ENCODE data around the gene RDM1. TPM values are rescaled to one million over a fixed set of nuclear protein-coding genes. Genes with fewer than 3 reads are reported as not detected.

The RDM1 gene
- total RNA-seq, 1 experiment from 2014 or later = 11.7 TPM

- ChIA-PET POLR2A (no interaction called here), CTCF (interaction anchor here (0.9 kb wide), 1 partner anchor 107 kb away, joined by 3 read pairs; no protein-coding TSS in a partner anchor), RAD21 (ENCODE audit: low non-redundant PET in 1 of 2, low total read pairs in 2 of 2, uncharacterized antibody in 2 of 2, unreplicated experiment in 2 of 2) (no interaction called here)
- H3K27me3 ChIP-seq (ENCODE audit: insufficient read depth, low read length) = no peaks in the 10 kb centered on the region
- H3K4me2 ChIP-seq (ENCODE audit: low read length) = no peak overlapping the region
- TF ChIP-seq, protein P1, sequence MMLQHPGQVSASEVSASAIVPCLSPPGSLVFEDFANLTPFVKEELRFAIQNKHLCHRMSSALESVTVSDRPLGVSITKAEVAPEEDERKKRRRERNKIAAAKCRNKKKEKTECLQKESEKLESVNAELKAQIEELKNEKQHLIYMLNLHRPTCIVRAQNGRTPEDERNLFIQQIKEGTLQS (IDR thresholded peaks at IDR 0.05) = no peak
- TF ChIP-seq, protein P2, sequence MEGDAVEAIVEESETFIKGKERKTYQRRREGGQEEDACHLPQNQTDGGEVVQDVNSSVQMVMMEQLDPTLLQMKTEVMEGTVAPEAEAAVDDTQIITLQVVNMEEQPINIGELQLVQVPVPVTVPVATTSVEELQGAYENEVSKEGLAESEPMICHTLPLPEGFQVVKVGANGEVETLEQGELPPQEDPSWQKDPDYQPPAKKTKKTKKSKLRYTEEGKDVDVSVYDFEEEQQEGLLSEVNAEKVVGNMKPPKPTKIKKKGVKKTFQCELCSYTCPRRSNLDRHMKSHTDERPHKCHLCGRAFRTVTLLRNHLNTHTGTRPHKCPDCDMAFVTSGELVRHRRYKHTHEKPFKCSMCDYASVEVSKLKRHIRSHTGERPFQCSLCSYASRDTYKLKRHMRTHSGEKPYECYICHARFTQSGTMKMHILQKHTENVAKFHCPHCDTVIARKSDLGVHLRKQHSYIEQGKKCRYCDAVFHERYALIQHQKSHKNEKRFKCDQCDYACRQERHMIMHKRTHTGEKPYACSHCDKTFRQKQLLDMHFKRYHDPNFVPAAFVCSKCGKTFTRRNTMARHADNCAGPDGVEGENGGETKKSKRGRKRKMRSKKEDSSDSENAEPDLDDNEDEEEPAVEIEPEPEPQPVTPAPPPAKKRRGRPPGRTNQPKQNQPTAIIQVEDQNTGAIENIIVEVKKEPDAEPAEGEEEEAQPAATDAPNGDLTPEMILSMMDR (IDR thresholded peaks at IDR 0.05 in 2 of 3, conservative IDR thresholded peaks at IDR 0.05 in 1 of 3; ENCODE audit: borderline replicate concordance in 1 of 3, insufficient read depth in 1 of 3, low read depth in 2 of 3, low read length in 2 of 3) = 0 out of 6 replicates have a peak, but pooled peaks of 1 of the 3 experiments have one; percentile 2
- peaks cover 0 to 2% of the 10 kb centered on the region in 2 experiments; a peak in 2 of 4 replicates for H3K4me1 ChIP-seq (ENCODE audit: control insufficient read depth in 1 of 2, insufficient read depth in 2 of 2, low read length in 2 of 2)
- peak; percentile 57; the same call in 1 of the 2 replicates for ATAC-seq
- no peak overlapping the region for H3K9ac ChIP-seq (ENCODE audit: low read length)
- H3K9me3 ChIP-seq (ENCODE audit: control insufficient read depth in 1 of 2, insufficient read depth in 1 of 2, low read depth in 1 of 2, low read length in 2 of 2) = no peaks in the 10 kb centered on the region
- no peak for DNase-seq (ENCODE audit: low read depth, low spot score)
- no peaks in the 10 kb centered on the region for H4K20me1 ChIP-seq (ENCODE audit: insufficient read depth)
- no peak overlapping the region for H2AFZ ChIP-seq (ENCODE audit: low read depth, low read length, poor library complexity, severe bottlenecking)
- H3K27ac ChIP-seq (ENCODE audit: low read depth, low read length) = no peak overlapping the region
- H3K4me3 ChIP-seq (replicated peaks in 1 of 2; ENCODE audit: low read depth in 1 of 2, low read length in 2 of 2) = no peak overlapping the region
- H3K36me3 ChIP-seq (ENCODE audit: control insufficient read depth in 1 of 2, insufficient read depth in 2 of 2, low read length in 2 of 2) = no peaks in the 10 kb centered on the region
- no peaks in the 10 kb centered on the region for H3K9me2 ChIP-seq (ENCODE audit: insufficient read depth)
- no peaks in the 10 kb centered on the region for H3K79me2 ChIP-seq (ENCODE audit: insufficient read depth, low read length)
- intact Hi-C loops (cut with micrococcal nuclease) = no loop called here
- no TSS peak for BruUV-seq (replicated peaks)
Observed at GRCh38 chr17:35870906-35871819, 59.4 kb downstream of the RDM1 start.

DNA sequence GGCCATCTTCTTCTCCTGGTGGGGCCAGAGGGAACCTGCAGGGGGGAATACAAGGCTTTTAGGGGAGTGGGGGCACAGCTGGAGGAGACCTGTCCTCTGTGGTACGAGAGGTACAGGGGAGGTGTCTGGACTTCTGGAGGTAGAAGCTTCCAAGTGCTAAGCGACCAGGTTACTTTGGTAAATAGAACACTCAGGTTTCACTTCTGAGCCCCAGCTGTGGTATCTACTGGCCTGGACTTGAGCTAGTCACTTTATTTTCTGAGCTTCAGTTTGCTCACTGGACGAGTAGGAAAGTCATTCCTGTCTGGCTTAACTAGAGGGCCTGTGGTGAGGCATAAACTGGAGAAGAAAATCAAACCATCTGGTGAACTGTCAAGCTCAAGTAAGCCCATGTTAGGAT, 61.8 kb downstream of the RDM1 start, which contains the start of gene HEATR9:
Gene HEATR9, minus strand, starts transcription at position 155 of the 400 bp plus-strand sequence. Its CDS starts 149 bp downstream, at position 6.
- H3K27me3 ChIP-seq (ENCODE audit: insufficient read depth, low read length) = no peaks in the 10 kb centered on the region
- H3K9me2 ChIP-seq (ENCODE audit: insufficient read depth) = no peaks in the 10 kb centered on the region
- BruUV-seq (replicated peaks) = no TSS peak
- H3K9ac ChIP-seq (ENCODE audit: low read length) = no peak within 1 kb of the TSS
- peaks cover 2 to 7% of the 10 kb centered on the region in 2 experiments; a peak in 3 of 4 replicates for H3K4me1 ChIP-seq (ENCODE audit: control insufficient read depth in 1 of 2, insufficient read depth in 2 of 2, low read length in 2 of 2)
- no peaks in the 10 kb centered on the region for H3K36me3 ChIP-seq (ENCODE audit: control insufficient read depth in 1 of 2, insufficient read depth in 2 of 2, low read length in 2 of 2)
- DNase-seq (ENCODE audit: low read depth, low spot score) = no peak
- no peak within 1 kb of the TSS for H2AFZ ChIP-seq (ENCODE audit: low read depth, low read length, poor library complexity, severe bottlenecking)
- H3K4me3 ChIP-seq (replicated peaks in 1 of 2; ENCODE audit: low read depth in 1 of 2, low read length in 2 of 2) = no peak within 1 kb of the TSS
- no peaks in the 10 kb centered on the region for H4K20me1 ChIP-seq (ENCODE audit: insufficient read depth)
- no peaks in the 10 kb centered on the region for H3K9me3 ChIP-seq (ENCODE audit: control insufficient read depth in 1 of 2, insufficient read depth in 1 of 2, low read depth in 1 of 2, low read length in 2 of 2)
- H3K27ac ChIP-seq (ENCODE audit: low read depth, low read length) = no peak within 1 kb of the TSS
- CTCF ChIA-PET = no interaction called here
- intact Hi-C loops (cut with micrococcal nuclease) = no loop called here
- H3K4me2 ChIP-seq (ENCODE audit: low read length) = no peak within 1 kb of the TSS
- POLR2A ChIA-PET = no interaction called here
- no peaks in the 10 kb centered on the region for H3K79me2 ChIP-seq (ENCODE audit: insufficient read depth, low read length)
- ATAC-seq = no peak
- RAD21 ChIA-PET (ENCODE audit: low non-redundant PET in 1 of 2, low total read pairs in 2 of 2, uncharacterized antibody in 2 of 2, unreplicated experiment in 2 of 2) = no interaction called here
- no peak for TF ChIP-seq SIN3A (IDR thresholded peaks at IDR 0.05; ENCODE audit: low read depth)

Other genes with a start within 250 kb of the RDM1 start
- 0.15 TPM for gene RASL10B, start 199.1 kb downstream of the RDM1 start, total RNA-seq (2021; ENCODE audit: unreplicated experiment)
- gene GAS2L2, start 177.5 kb downstream of the RDM1 start, total RNA-seq (2021; ENCODE audit: unreplicated experiment) = not detected
- not detected for gene C17orf50, start 169.9 kb downstream of the RDM1 start, total RNA-seq (2021; ENCODE audit: unreplicated experiment)
- 2.6 TPM for gene MMP28, start 135.1 kb downstream of the RDM1 start, total RNA-seq (2021; ENCODE audit: unreplicated experiment)
- 346 TPM for gene TAF15, start 121.3 kb downstream of the RDM1 start, total RNA-seq (2021; ENCODE audit: unreplicated experiment)
- gene HEATR9, start 61.9 kb downstream of the RDM1 start, total RNA-seq (2021; ENCODE audit: unreplicated experiment) = not detected
- gene CCL5, start 50.4 kb downstream of the RDM1 start, total RNA-seq (2021; ENCODE audit: unreplicated experiment) = 0.34 TPM
- not detected for gene LYZL6, start 12.9 kb upstream of the RDM1 start, total RNA-seq (2021; ENCODE audit: unreplicated experiment)
- not detected for gene CCL16, start 50.7 kb upstream of the RDM1 start, total RNA-seq (2021; ENCODE audit: unreplicated experiment)
- gene CCL14, start 56.0 kb upstream of the RDM1 start, total RNA-seq (2021; ENCODE audit: unreplicated experiment) = not detected
- gene CCL15, start 70.8 kb upstream of the RDM1 start, total RNA-seq (2021; ENCODE audit: unreplicated experiment) = not detected
- gene CCL23, start 87.2 kb upstream of the RDM1 start, total RNA-seq (2021; ENCODE audit: unreplicated experiment) = not detected
- not detected for gene CCL18, start 133.5 kb upstream of the RDM1 start, total RNA-seq (2021; ENCODE audit: unreplicated experiment)
- 0.98 TPM for gene CCL3, start 159.4 kb upstream of the RDM1 start, total RNA-seq (2021; ENCODE audit: unreplicated experiment)
- 1.2 TPM for gene CCL4, start 173.1 kb upstream of the RDM1 start, total RNA-seq (2021; ENCODE audit: unreplicated experiment)
- gene TBC1D3B, start 245.9 kb upstream of the RDM1 start, total RNA-seq (2021; ENCODE audit: unreplicated experiment) = 11.3 TPM